GM21390 (cell line): ENCODE measurements around the gene AAGAB.

ENCODE experiments used
- ATAC-seq: cut with Tn5 transposase; IDR thresholded peaks from one replicate; pipeline ENCODE4 v1.9.1; 2021; ENCODE audit not compliant: unreplicated experiment

Gene AAGAB

DNA sequence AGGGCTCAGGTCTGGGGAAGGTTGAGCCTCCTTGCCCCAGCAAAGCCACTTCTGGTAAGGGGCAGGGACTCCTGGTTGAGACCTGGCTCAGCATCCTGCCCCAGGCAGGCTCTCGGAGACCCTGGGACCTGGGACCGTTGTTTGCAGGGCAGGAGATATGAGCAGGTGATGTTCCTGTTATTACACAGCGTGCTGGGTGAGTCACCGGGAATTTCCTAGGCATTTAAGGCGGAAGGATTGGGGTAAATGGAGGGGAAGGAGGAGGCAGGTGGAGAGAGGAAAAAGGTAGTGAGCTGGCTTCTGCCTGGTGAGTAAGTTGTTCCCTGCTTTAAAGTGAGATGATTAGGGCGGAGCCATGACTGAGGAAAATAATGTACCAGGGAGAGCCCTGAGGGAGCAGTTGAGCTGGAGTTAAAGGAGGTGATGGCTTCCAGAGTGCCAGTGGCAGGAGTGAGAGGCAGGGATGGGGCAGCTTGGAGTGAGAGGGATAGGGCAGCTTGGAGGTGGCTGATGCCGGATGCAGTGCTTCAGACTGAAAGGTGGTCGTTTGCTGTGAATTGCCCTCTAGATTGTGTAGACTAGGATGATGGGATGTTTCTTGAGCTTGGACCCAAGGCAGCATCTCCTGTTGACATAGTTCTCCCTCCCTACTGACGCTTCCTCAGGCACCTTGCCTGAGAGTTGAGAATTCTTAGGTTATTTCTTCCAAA is 79.4 kb downstream of the AAGAB start:
- ATAC-seq, result no peak

GRCh38 chr15:67174446-67174845 is 80.0 kb downstream of the AAGAB start:
- no peak for ATAC-seq

GRCh38 chr15:67173786-67174185 is 80.7 kb downstream of the AAGAB start:
- ATAC-seq, result no peak

GRCh38 chr15:67173005-67173404 is 81.5 kb downstream of the AAGAB start:
- ATAC-seq, result no peak

DNA sequence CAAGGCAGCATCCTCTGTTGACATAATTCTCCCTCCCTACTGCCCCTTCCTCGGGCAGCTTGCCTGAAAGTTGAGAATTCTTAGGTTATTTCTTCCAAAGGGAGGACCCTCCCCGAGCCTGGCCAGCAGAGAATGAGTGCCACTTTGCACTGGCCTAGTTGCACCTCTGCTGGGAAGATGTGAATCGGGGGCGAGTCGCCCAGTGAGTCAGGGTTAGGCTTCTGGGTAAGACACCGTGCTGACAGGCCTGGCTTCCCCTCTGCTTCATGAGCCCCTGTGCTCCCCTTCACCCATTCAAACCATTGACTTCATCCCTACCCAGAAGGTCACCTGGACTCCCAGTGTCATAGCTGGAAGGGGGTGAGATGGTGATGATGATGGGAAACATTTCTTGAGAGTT is 82.3 kb downstream of the AAGAB start:
- no peak for ATAC-seq

GRCh38 chr15:67171471-67171870 is 83.0 kb downstream of the AAGAB start:
- ATAC-seq, result no peak

DNA sequence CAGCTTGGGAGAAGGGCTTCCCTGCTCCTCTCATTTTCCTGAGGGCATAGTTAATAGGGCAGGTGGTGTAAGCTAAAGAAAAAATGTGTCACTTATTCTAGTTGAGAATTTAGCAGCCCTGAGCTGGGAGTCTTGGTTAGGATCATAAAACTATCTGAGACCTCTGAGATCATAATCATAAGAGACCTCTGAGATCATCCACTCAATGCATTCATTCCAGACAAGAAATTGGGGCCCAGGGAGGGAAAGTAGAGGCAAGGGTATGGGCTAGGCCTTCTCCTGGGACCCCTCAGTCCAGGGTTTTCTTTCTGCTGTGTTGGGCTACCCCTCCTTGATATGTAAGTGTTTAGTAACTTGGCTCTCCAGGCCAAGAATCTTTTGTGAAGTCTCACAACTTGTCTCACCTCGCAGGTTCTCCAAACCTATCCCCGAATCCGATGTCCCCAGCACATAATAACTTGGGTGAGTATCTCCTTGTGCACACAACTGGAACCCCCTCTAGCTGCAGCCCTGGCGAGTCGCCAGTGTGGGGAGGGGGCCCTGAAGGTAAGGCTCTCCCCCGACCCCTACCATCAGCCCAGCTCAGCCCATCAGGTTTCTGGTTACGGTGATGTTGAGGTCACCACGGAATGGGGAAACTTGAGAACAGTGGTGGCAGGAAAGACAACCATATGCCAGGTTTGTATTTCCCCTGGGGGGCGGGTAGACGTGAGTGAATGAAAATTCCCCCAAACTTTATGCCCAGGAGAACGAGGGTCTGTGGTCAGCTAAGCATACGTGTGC is 84.1 kb downstream of the AAGAB start:
- no peak for ATAC-seq

GRCh38 chr15:67168694-67169093 is 85.8 kb downstream of the AAGAB start:
- ATAC-seq, result no peak

DNA sequence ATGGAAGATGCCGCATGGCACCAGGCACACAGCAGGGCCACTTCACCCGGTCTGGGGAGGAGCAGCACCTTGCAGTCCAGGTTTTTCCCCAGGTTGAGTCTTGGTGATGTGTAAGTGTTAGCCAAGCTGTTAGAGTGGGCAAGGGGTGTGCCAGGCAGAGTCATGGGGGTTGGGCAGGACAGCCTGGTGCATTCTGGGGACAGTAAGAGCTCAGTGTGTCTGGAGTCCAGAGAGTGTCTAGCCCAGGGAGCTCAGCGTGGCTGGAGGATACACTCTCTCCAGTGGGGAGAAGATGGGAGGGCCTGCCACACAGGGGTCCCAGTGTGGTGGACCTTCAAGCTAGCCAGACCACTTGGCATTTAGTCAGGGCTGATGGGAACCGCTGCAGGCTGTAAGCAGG is 87.4 kb downstream of the AAGAB start:
- no peak for ATAC-seq

DNA sequence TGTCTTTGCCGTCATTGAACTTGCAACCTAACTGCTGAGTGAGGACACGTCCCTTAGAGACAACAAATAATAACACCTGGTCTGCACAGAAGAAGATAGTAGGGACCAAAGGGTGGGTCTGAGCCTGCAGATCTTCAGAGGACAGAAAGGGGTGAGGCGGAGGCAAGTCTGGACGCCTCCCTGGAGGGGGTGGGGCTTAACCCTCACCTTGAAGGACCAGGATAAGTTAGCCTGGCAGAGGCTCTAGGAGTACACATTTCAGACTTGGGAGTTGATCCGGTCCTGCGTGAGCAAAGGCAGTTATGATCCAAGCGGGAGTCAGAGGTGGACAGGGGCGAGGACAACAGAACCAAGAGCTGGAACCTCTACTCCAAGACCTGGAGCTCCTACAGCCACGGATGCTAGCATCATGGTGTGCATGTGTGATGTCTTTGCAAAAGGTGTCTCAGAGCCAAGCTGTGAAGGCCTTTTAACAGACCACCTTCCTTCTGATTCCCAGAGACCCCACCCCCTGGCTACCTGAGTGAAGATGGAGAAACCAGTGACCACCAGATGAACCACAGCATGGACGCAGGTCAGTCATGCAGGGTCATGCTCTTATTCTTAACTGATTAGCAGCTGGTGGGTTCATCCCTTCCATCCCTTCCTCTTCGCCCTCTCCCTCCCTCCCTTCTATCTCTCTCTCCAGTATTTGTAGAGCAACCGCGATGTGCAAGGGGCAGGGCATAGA is 88.0 kb downstream of the AAGAB start:
- no peak for ATAC-seq

DNA sequence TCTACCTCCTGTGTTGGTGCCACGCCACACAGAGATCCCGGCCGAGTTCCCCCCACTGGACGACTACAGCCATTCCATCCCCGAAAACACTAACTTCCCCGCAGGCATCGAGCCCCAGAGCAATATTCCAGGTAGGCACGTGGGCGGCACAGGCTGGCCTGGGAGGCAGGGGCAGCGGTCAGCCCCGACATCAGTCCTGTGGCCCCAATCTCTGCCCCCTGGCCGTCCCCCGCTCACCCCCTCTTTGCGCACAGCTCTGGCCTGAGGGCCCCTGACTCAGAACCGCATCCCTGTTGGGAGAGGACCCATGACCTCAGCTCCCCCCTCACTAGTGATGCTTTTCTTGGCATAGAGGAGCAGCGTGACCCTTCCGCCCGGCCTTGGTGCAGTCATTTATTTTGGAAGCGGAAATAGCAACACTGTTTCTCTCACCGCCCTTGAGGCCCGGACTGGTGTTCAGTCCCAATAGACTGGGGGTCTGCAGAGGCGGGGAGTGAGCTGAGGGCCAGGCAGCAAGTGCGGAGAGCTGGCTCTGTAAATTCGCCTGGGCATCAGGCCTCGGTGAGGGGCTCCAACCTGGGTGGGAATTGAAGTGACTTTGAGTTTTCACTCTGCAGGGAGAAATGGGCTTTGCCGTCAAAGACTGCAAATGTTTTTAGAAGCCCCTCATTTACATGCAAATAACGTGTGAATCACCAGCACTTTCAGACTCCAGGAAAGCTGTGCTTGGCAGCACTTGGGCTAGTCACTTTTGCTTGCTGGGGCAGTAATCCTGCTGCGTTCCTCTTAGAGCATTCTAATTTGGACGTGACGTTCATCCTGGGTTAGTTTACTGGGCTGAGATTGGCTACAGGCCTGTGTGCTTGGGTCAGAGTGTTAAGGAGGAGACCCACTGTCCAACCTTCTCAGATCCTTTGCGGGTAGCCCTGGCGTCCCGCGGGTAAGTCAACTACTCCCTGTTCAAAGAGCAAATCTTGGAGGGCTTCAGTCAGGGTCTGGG is 88.9 kb downstream of the AAGAB start:
- no peak for ATAC-seq

DNA sequence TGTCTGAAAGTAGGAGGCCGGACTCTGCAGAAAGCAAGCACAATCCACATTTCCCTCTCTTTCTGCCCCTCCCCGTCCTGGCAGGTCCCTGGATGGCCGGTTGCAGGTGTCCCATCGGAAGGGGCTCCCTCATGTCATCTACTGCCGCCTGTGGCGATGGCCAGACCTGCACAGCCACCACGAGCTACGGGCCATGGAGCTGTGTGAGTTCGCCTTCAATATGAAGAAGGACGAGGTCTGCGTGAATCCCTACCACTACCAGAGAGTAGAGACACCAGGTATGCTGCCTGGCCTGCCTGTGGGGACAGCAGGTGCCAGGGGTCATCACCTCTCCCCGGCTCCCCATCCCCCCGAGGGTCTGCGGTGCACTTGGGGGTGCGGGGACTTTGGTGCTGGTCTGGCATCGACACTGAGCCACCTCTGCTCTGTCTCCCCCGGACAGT is 89.6 kb downstream of the AAGAB start:
- ATAC-seq, result no peak

GRCh38 chr15:67164401-67164791 is 90.1 kb downstream of the AAGAB start:
- no peak for ATAC-seq

DNA sequence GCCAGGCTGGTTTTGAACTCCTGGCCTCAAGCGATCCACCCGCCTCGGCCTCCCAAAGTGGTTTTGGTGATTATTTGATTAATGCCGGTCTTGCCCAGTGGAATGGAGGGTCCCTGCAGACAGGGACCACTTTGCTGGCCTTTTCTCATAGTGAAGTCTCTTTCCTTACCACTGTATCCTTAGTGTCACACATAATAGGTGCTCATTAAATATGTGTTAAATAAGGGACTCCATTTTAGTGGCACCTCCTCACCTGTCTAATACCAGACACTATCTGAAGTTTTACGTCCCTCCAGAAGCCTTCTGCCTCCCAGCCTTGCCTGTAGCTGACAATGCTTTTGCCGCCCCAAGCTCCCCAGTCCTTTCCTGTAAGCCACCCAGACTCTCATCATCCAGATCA is 91.3 kb downstream of the AAGAB start:
- ATAC-seq, result no peak

DNA sequence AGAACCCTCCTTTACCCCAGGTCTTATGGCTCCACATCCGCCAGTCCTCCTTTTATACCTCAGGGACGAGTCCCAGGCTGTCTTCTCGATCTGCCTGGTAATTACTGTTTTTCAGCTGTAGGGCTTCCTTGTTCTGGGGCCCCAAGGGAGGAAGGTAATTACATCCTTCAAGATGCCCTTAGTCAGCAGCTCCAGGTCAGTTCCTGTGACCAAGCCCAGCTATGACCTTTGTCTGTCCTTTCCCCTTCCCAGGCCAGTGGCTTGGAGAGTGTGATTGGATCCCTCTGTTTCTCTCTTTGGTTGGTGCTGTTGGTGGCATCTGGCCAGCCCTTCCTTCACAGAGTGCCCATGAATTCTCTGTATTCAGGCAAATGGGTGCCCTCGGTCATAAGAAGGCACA is 92.6 kb downstream of the AAGAB start:
- no peak for ATAC-seq

- ATAC-seq, result no peak
Observed at GRCh38 chr15:67161412-67161811, 93.0 kb downstream of the AAGAB start.

DNA sequence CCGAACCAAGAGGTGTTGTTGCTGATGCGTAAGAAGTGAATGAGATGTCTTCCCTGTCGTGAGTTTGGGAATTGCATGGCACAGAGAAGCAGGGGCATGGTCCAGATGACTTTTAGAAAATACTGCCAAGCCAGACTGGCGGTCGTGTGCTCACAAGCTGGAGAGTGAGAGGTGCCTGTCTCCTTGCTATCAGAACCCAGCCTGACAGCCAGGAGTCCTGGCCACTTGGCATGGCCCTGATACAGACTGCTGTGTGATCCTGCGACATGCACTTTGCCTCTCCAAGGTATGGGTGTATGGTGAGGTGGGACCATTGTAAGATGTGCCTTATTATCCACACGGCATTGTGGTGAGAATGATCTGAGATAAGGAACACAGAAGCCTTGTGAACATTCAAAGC is 96.1 kb downstream of the AAGAB start:
- no peak for ATAC-seq

GRCh38 chr15:67157521-67158252 is 96.8 kb downstream of the AAGAB start:
- ATAC-seq, result no peak

DNA sequence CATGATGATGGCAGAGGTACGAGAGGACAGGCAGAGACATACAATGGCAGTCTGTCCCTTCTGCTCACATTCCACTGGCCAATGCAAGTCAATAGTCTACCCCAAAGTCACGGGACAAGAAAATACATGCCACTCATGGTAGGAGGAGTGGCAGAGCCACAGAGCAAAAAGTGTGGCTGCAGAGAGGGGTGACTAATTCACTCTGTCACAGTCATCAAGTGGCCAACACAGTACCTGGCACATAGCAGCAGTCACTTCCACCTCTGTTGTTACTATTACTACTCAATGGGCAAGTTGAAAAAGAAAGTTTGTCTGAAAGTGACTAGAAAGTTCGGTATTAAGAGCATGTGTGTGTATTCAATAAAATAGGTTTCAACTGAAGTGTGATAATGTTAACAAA is 97.6 kb downstream of the AAGAB start:
- no peak for ATAC-seq

DNA sequence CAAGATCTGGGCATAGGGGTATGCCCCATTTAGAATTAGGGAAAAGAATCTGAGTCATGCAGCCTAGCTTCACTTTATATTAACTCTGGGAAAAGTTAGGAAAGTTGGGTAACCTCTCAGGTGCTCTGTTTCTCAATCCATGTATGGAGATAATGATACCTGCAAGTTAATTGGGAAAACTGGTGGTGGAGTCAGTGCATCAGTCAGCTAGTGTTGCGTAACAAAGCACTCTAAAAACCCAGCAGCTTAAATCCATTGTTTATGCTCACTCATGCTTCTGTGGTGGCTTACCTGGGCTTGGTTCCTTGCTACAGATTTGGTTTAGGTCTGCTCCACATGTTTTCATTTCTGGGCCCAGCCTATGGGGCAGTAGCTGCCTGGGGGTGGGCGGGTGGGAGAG is 98.0 kb downstream of the AAGAB start:
- ATAC-seq, result no peak
